ENCODE measurements around the gene PPP2CA. TPM values are rescaled to one million over a fixed set of nuclear protein-coding genes. Genes with fewer than 3 reads are reported as not detected.
"Not testable (repeated sequence)": the region's sequence is repeated elsewhere in the genome, so short reads cannot be mapped to it uniquely, and the experiment has no call there.

PPP2CA gene
- total RNA-seq (2014; rRNA removed; shearing (Covaris generic)) = 152 and 184 TPM in 2 replicates

- peak; percentile 96 for DNase-seq
- H3K36me3 ChIP-seq (replicated peaks; ENCODE audit: control insufficient read depth, insufficient read depth, low read length) = no peaks in the 10 kb centered on the region
Observed at GRCh38 chr5:134225780-134226440, at the start of gene PPP2CA. TSS of gene PPP2CA (minus strand) at chr5:134226073. CDS start at chr5:134225861, 212 bp downstream.

DNA sequence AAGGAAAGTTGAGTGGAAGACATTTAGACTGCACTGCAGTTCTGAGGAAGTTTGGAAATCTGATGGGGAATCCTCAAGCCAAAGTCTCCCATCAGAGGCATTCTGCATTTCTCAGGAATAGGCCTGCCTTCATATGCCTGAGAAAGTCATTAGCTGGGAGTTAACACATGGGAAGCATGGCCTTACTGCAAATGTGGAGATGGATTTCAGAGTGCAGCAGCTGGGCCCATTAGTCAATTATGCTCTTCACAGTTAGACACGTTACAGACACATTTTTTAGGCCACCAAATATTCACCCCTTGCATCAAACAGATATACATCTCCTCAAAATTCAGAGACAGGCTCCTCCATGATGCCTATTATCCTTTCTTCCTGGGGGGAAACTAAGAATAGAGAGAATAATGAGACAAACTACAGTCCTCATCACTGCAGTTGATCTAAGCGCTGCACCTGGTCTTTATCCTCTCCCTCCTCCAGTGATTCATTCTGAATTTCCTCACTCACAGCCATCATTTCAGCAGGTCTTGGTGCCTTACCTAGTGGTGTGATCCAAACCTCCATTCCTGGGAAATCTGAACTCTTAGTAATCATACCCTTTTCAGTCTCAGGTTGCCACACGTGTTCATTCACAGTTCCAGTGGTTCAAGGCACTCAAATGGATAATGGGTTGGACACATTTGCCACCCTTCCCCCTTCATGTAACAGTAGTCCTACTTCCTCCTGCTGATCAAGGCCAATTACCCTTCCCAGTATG lies 47.9 kb upstream of the PPP2CA start:
- no peak for DNase-seq
- H3K36me3 ChIP-seq (replicated peaks; ENCODE audit: control insufficient read depth, insufficient read depth, low read length) = no peaks in the 10 kb centered on the region
- no peak overlapping the region for H3K4me3 ChIP-seq (ENCODE audit: insufficient read depth, low read depth, low read length)
- H3K27me3 ChIP-seq (ENCODE audit: control insufficient read depth, insufficient read depth, low read length) = no peaks in the 10 kb centered on the region; the same call in 1 of the 2 replicates

More at GRCh38 chr5:134225780-134226440, at the start of gene PPP2CA:
- H3K4me3 ChIP-seq (ENCODE audit: insufficient read depth, low read depth, low read length) = peak within 1 kb of the TSS; percentile 100
- H3K27me3 ChIP-seq (ENCODE audit: control insufficient read depth, insufficient read depth, low read length) = no peaks in the 10 kb centered on the region

DNA sequence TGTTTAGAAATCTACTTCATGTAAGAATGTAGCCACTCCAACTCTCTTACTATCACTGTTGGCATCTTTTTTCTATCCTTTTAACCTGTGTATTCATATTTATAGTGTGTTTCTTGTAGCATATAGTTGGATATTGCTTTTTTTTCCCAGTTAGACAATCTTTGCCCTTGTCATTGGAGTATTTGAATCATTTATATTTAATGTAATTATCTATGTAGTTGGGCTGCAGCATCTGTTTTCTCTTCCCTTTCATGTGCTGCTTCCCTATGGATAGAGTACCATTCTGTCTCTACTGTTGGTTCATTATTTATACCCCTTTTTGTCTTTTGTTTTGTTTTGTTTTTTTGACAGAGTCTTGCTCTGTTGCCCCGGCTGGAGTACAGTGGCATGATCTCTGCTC lies 45.2 kb upstream of the PPP2CA start:
- H3K36me3 ChIP-seq (replicated peaks; ENCODE audit: control insufficient read depth, insufficient read depth, low read length) = no peaks in the 10 kb centered on the region
- H3K27me3 ChIP-seq (ENCODE audit: control insufficient read depth, insufficient read depth, low read length) = no peaks in the 10 kb centered on the region
- H3K4me3 ChIP-seq (ENCODE audit: insufficient read depth, low read depth, low read length) = no peak overlapping the region
- no peak for DNase-seq

- no peak for DNase-seq
- Histone ChIP-seq H3K4me3 (ENCODE audit: insufficient read depth, low read depth, low read length) (no peak overlapping the region), H3K36me3 (replicated peaks; ENCODE audit: control insufficient read depth, insufficient read depth, low read length) (no peaks in the 10 kb centered on the region), H3K27me3 (ENCODE audit: control insufficient read depth, insufficient read depth, low read length) (no peaks in the 10 kb centered on the region)
Observed at GRCh38 chr5:134268919-134269318, 43.0 kb upstream of the PPP2CA start.

DNA sequence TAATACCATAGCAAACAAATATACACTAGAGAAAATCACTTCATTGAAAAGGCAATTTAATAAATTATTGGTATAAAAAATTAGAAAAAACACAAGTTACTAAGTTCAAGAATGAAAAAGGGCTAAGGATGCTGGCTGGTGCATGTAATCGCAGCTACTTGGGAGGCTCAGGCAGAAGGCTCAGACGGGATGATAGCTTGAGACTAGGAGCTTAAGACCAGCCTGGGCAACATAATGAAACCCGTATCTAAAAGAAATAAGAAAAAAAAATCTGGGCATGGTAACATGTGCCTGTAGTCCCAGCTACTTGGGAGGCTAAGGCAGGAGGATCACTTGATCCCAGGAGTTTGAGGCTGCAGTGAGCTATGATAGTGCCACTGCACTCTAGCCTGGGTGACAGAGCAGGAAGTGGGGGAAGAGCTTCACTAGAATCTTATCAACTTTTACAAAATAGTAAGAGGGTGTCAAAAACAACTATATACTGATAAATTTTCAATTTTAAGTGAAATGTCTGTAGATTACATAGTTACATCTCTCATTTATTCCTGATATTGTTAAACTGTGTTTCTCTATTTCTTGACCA lies 42.2 kb upstream of the PPP2CA start:
- no peak for DNase-seq
- H3K4me3 ChIP-seq (ENCODE audit: insufficient read depth, low read depth, low read length) = no peak overlapping the region
- no peaks in the 10 kb centered on the region for H3K27me3 ChIP-seq (ENCODE audit: control insufficient read depth, insufficient read depth, low read length)
- no peaks in the 10 kb centered on the region for H3K36me3 ChIP-seq (replicated peaks; ENCODE audit: control insufficient read depth, insufficient read depth, low read length)

DNA sequence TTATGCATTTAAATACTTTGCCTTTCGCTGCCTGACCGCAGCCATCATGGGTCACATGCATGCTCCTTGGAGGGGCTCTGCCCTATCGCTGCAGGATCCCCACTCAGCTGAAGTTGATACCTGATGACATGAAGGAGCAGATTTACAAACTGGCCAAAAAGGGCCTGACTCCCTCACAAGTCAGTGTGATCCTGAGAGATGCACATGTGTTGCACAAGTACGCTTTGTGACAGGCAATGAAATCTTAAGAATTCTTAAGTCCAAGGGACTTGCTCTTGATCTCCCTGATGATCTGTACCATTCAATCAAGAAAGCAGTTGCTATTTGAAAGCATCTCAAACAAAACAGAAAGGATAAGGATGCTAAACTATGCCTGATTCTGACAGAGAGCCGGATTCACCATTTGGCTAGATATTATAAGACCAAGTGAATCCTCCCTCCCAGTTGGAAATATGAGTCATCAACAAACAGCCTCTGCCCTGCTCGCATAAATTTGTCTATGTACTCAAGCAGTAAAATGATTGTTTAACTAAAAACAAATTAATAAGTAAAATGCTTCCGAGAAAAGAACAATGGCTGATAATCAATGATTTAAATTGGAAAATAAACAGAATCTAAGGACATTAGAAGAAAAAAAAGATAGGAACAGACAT lies 41.6 kb upstream of the PPP2CA start:
- no peaks in the 10 kb centered on the region for H3K36me3 ChIP-seq (replicated peaks; ENCODE audit: control insufficient read depth, insufficient read depth, low read length)
- no peak for DNase-seq
- no peak overlapping the region for H3K4me3 ChIP-seq (ENCODE audit: insufficient read depth, low read depth, low read length)
- H3K27me3 ChIP-seq (ENCODE audit: control insufficient read depth, insufficient read depth, low read length) = no peaks in the 10 kb centered on the region

GRCh38 chr5:134263801-134264200 lies 37.9 kb upstream of the PPP2CA start:
- DNase-seq = no peak
- no peak overlapping the region for H3K4me3 ChIP-seq (ENCODE audit: insufficient read depth, low read depth, low read length)
- H3K27me3 ChIP-seq (ENCODE audit: control insufficient read depth, insufficient read depth, low read length) = no peaks in the 10 kb centered on the region
- H3K36me3 ChIP-seq (replicated peaks; ENCODE audit: control insufficient read depth, insufficient read depth, low read length) = no peaks in the 10 kb centered on the region

- not testable (repeated sequence) for H3K4me3 ChIP-seq (ENCODE audit: insufficient read depth, low read depth, low read length); H3K27me3 ChIP-seq (ENCODE audit: control insufficient read depth, insufficient read depth, low read length); DNase-seq; H3K36me3 ChIP-seq (replicated peaks; ENCODE audit: control insufficient read depth, insufficient read depth, low read length)
Observed at GRCh38 chr5:134262629-134263028, 36.8 kb upstream of the PPP2CA start.

DNA sequence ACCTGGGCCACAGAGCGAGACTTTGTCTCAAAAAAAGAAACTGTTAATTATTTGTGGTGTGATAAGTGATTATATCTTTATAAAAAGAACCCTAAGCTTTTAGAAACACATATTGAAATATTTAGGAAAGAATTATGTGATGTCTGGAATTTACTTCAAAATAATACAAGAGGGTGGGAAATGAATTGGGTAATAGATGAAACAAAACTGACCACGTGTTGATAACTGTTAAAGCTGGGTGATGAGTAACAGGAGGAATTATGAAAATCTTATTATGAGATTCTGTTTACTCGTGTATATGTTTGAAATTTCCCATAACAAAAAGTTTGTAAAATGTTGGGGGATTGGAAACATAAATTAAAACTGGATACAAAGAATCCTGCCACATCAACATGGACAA lies 33.0 kb upstream of the PPP2CA start:
- H3K36me3 ChIP-seq (replicated peaks; ENCODE audit: control insufficient read depth, insufficient read depth, low read length) = no peaks in the 10 kb centered on the region
- H3K27me3 ChIP-seq (ENCODE audit: control insufficient read depth, insufficient read depth, low read length) = no peaks in the 10 kb centered on the region
- no peak for DNase-seq
- H3K4me3 ChIP-seq (ENCODE audit: insufficient read depth, low read depth, low read length) = no peak overlapping the region

DNA sequence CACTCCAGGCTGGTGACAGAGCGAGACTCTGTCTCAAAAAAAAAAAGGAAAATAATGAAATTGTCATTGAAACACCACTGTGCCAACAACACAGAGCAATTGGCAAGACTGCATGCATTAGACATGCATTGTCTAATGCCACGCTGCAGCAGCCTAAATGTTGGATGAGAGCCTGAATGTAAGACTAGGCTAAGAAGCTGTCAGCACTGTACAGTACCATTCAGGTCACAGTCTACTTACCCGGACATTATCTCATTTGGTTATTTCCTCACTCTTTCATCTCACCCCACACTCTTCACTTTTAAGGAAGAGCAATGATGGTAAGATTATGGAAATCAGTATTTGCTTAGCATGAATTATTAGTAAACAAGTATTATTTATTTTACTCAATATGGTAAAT lies 31.3 kb upstream of the PPP2CA start:
- no peak for DNase-seq
- no peak overlapping the region for H3K4me3 ChIP-seq (ENCODE audit: insufficient read depth, low read depth, low read length)
- no peaks in the 10 kb centered on the region for H3K36me3 ChIP-seq (replicated peaks; ENCODE audit: control insufficient read depth, insufficient read depth, low read length)
- no peaks in the 10 kb centered on the region for H3K27me3 ChIP-seq (ENCODE audit: control insufficient read depth, insufficient read depth, low read length)

DNA sequence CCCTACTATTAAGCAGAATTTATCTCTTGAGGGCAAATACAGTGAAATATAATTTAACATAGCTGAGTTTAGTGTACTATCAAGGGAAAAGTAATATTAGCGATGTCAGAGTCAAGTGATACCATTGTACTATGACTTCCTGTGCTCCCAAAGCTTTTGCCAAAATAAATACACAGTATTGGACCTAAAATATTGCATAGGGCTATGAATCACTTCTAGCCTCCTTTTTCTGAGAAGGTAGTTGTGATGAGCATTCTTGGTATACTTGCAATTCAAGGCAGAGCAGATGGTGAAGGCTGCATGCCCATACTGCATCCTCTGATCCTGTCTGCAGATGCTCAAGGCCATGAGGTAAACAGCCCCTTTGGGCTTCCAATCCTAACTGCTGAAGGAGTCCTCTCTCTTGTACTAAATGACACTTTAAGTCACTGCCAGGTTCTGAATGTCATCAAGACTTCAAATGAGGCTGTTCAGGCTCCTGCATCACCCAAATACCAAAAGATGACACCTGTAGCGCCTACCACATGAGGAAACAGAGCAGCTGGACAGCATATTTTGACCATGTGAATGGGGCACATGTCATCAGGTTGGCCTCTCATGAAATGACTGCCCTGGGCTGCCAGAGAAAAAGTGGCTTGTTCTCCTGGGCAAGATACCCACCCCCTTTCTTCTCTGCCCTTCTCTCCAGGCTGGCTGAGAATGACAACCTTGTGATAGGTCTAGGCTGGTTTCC lies 29.7 kb upstream of the PPP2CA start:
- no peaks in the 10 kb centered on the region for H3K36me3 ChIP-seq (replicated peaks; ENCODE audit: control insufficient read depth, insufficient read depth, low read length)
- DNase-seq = no peak
- H3K27me3 ChIP-seq (ENCODE audit: control insufficient read depth, insufficient read depth, low read length) = no peaks in the 10 kb centered on the region
- H3K4me3 ChIP-seq (ENCODE audit: insufficient read depth, low read depth, low read length) = no peak overlapping the region

GRCh38 chr5:134253368-134254153 lies 27.7 kb upstream of the PPP2CA start:
- not testable (repeated sequence) for DNase-seq; H3K36me3 ChIP-seq (replicated peaks; ENCODE audit: control insufficient read depth, insufficient read depth, low read length); H3K27me3 ChIP-seq (ENCODE audit: control insufficient read depth, insufficient read depth, low read length); H3K4me3 ChIP-seq (ENCODE audit: insufficient read depth, low read depth, low read length)

DNA sequence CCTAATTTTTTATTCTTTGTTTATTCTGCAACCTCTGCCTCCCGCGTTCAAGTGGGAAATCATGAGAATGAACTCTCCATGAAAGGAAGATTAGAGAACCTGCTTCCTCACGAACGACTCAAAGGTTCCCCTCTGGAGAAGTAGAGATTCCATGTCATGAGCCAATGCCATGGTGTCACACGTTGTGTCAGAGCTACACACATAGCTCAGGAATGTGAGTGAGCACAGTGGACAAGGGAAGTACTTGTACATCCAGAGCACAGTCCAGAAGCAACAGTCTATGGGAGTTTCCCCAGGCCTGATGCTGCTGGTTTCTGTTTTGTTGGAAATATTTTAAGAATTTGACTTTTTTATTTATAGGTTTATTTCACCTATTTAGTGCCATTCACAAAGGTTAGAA lies 26.8 kb upstream of the PPP2CA start:
- no peaks in the 10 kb centered on the region for H3K27me3 ChIP-seq (ENCODE audit: control insufficient read depth, insufficient read depth, low read length)
- no peak overlapping the region for H3K4me3 ChIP-seq (ENCODE audit: insufficient read depth, low read depth, low read length)
- H3K36me3 ChIP-seq (replicated peaks; ENCODE audit: control insufficient read depth, insufficient read depth, low read length) = no peaks in the 10 kb centered on the region
- DNase-seq = no peak

DNA sequence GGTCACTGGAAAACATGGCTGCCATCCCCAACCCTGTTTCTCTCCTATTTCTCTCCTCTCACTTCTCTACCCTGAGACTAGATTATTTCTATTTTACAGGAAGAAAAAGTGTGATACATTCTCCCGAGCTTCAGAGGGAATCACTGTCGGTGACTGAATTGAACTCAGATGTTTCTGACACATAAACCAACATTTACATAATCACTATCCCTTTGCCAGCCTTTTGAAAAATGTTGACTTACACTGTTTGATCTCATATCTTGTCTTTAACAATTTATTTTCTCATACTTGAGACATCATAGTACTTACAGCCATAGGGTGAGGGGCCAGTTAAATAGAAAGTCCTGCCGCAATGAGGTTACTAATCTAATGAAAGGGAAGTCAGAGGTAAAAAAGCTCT lies 25.1 kb upstream of the PPP2CA start:
- DNase-seq = no peak
- Histone ChIP-seq H3K27me3 (ENCODE audit: control insufficient read depth, insufficient read depth, low read length) (no peaks in the 10 kb centered on the region), H3K36me3 (replicated peaks; ENCODE audit: control insufficient read depth, insufficient read depth, low read length) (no peaks in the 10 kb centered on the region), H3K4me3 (ENCODE audit: insufficient read depth, low read depth, low read length) (no peak overlapping the region)

All from H7 (cell line).